ENCODE data around the gene UBQLN4. TPM values are rescaled to one million over a fixed set of nuclear protein-coding genes. Genes with fewer than 3 reads are reported as not detected.

The UBQLN4 gene
- total RNA-seq, 2 donors from 2014 or later: 14.6 to 25.9 TPM

- Histone ChIP-seq H3K4me3 (no peak overlapping the region), H3K4me1 (no peaks in the 10 kb centered on the region), H3K27ac (no peak overlapping the region), H3K9me3 (no peaks in the 10 kb centered on the region), H3K36me3 (no peaks in the 10 kb centered on the region), H3K27me3 (no peaks in the 10 kb centered on the region)
- TF ChIP-seq CTCF (IDR thresholded peaks at IDR 0.05): no peak
- no peak for DNase-seq (ENCODE audit: low spot score)
These were observed 27.0 kb downstream of the UBQLN4 start for GRCh38 chr1:156026588-156026987.

- TF ChIP-seq CTCF (IDR thresholded peaks at IDR 0.05): peak; percentile 13 to 56
These were observed 27.7 kb downstream of the UBQLN4 start for GRCh38 chr1:156025876-156026275.

GRCh38 chr1:156024801-156025200 lies 28.8 kb downstream of the UBQLN4 start:
- no peak for TF ChIP-seq CTCF (IDR thresholded peaks at IDR 0.05)
- Histone ChIP-seq H3K9me3 (no peaks in the 10 kb centered on the region), H3K4me3 (no peak overlapping the region), H3K27ac (no peak overlapping the region), H3K27me3 (no peaks in the 10 kb centered on the region), H3K36me3 (no peaks in the 10 kb centered on the region), H3K4me1 (peaks cover 0 to 9% of the 10 kb centered on the region in 2 donors)
- DNase-seq (ENCODE audit: low spot score): no peak

More at GRCh38 chr1:156025876-156026275, 27.7 kb downstream of the UBQLN4 start:
- Histone ChIP-seq H3K27me3 (no peaks in the 10 kb centered on the region), H3K4me1 (peaks cover 0 to 3% of the 10 kb centered on the region in 2 donors), H3K36me3 (no peaks in the 10 kb centered on the region), H3K9me3 (no peaks in the 10 kb centered on the region), H3K4me3 (no peak overlapping the region), H3K27ac (no peak overlapping the region)
- no peak for DNase-seq (ENCODE audit: low spot score)

GRCh38 chr1:156021954-156022353 lies 31.6 kb downstream of the UBQLN4 start:
- Histone ChIP-seq H3K36me3 (peaks cover 18% of the 10 kb centered on the region), H3K4me3 (no peak overlapping the region), H3K4me1 (peaks cover 0 to 16% of the 10 kb centered on the region in 2 donors), H3K27ac (no peak overlapping the region), H3K9me3 (no peaks in the 10 kb centered on the region), H3K27me3 (no peaks in the 10 kb centered on the region)
- TF ChIP-seq CTCF (IDR thresholded peaks at IDR 0.05): no peak
- DNase-seq (ENCODE audit: low spot score): no peak

GRCh38 chr1:156021093-156021428 lies 32.5 kb downstream of the UBQLN4 start:
- peaks cover 26% of the 10 kb centered on the region for H3K36me3 ChIP-seq
- H3K27me3 ChIP-seq: no peaks in the 10 kb centered on the region
- peaks cover 0 to 16% of the 10 kb centered on the region in 2 donors for H3K4me1 ChIP-seq
- TF ChIP-seq CTCF (IDR thresholded peaks at IDR 0.05): no peak
- no peaks in the 10 kb centered on the region for H3K9me3 ChIP-seq
- H3K4me3 ChIP-seq: peak overlapping the region; percentile 90 to 96
- DNase-seq (ENCODE audit: low spot score): no peak
- peak overlapping the region; percentile 87 to 91 for H3K27ac ChIP-seq
